HG03558 (cell line): ENCODE results near the gene COL4A1.

Source experiments
- ATAC-seq: cut with Tn5 transposase; IDR thresholded peaks from one replicate; pipeline ENCODE4 v1.9.1; 2021; ENCODE audit warnings: moderate number of reproducible peaks; ENCODE audit not compliant: unreplicated experiment; ENCODE audit errors: extremely low read depth

Gene COL4A1

DNA sequence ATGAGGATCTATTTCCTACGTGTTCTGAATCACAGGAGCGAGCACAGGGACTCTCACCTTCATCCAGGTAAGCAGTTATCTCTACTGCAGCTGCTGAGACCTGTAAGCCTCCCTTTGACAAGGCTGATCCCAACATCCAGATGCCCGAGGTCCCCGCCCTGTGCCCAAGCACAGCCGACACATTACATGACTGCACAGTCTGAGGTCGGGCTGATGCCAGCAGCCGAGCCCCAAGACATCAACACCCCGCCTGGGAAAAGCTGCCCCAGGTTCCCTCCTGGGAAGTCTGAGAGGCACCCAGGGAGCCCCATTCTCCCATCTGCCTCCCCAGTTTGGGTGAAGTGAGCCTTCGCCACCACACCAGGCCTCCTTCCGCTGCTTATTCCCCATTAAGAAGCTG is 95.9 kb downstream of the COL4A1 start:
- no peak for ATAC-seq

DNA sequence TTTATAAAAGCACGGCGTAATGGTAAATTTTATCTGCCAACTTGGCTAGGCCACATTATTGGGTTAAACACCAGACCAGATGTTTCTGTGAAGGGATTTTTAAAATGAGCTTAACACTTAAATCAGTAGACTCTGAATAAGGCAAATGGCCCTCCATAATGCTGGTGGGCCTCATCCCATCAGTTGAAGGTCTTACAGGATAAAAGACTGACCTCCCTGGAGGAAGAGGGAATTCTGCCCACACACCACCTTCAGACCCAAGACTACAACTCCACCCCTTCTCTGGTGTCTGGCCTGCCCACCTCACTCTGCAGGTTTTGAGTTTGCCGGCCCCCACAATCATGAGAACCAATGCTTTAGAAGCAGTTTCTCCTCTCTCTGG is 96.4 kb downstream of the COL4A1 start:
- no peak for ATAC-seq

DNA sequence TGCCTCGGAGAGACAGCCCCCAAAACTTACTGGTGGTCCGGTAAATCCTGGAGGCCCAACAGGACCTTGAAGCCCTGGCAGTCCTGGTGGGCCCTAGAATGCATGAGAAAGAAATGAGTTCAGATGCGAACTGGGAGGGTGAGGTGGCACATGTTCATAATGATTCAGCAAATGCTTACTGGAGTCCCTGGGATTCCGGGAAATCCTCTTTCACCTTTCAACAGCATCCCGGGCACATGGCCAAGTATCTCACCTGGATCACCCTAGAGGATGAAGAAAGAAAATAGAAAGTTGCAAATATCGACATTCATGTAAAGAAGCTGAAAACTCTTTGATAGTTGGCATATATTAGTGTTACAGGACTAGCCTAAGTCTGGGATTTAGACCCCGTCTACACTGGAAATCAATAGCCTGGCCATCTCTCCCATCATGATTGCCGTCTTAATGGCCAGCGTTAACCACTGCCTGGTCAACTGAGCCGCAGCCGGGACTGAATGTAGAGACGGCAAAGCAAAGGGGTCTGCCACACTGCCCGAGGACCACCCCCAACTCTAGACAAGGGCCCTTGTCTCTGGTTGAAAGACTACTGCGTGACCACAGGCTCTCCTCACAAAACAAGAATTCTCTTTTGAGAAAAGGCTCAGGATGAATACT is 96.9 kb downstream of the COL4A1 start:
- no peak for ATAC-seq

DNA sequence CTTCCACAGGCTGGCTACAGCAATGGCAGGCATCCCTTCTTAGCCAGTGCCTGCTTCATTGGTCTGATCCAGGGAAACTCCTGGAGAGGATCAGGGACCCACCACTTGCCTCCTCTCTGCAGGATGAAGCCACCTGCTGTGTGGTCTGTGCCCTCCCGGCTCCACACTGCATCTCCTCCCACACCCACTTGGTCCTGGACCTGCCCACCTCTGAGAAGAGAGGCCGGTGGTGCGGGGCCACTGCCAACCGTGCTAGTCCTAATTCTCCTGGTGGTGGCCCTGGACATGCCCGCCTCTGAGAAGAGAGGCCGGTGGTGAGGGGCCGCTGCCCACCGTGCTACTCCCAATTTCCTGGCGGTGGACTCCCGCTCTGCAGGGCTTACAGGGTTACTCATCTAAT is 98.8 kb downstream of the COL4A1 start:
- ATAC-seq: no peak

DNA sequence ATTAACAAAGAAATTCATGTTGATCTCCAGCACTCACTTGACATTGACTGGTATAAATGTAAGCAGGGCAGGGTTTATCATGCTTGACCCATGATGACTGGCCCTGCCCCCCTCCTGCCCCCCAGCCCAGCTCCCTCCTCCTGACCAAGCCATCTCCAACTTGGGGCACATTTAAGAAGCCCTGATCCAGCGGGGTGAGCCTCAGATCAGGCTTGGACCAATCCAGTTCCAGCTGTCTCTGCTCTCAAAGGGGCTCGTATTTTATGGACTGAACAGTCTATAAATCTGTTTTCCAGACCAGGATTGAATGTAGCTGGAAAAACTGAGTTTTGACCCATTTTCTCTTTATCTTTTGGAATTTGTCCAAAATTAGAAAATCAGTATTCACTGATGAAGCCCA is 100.0 kb downstream of the COL4A1 start:
- ATAC-seq: no peak

DNA sequence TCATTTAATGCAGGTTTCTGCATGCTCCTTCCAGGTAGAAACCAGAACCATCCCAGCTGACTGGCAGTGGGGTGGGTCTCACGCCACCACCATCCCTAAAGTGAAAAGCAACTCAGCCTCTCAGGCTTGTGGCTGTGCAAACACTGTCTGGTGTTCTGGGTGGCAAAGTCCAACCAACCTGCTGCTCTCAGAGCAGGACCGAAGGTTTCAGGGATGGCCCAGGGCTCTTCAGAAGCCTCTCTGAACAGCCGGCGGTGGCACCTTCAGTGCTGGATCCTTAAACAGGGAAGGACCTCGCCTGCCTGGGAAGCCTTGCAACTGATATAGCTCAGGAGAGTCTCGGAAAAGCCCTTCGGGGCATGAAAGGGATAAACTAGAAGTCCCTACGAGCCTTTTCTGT is 100.8 kb downstream of the COL4A1 start:
- no peak for ATAC-seq

DNA sequence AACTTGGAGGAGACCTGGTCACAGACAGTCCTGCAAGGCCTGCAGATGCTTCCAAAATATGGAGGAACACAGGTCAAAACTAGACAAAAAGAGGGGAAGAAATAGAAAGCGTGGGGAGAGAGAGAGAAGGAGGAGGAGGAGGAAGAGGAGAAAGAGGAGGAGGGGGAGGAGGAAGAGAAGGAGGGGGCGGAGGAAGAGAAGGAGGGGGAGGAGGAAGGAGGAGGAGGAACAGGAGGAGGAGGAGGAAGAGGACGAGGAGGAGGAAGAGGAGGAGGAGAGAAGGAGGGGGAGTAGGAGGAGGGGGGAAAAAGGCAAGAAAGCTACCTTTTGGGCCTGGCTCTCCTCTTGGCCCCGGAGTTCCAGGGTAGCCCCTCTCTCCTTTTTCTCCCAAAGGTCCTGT is 105.8 kb downstream of the COL4A1 start:
- no peak for ATAC-seq

DNA sequence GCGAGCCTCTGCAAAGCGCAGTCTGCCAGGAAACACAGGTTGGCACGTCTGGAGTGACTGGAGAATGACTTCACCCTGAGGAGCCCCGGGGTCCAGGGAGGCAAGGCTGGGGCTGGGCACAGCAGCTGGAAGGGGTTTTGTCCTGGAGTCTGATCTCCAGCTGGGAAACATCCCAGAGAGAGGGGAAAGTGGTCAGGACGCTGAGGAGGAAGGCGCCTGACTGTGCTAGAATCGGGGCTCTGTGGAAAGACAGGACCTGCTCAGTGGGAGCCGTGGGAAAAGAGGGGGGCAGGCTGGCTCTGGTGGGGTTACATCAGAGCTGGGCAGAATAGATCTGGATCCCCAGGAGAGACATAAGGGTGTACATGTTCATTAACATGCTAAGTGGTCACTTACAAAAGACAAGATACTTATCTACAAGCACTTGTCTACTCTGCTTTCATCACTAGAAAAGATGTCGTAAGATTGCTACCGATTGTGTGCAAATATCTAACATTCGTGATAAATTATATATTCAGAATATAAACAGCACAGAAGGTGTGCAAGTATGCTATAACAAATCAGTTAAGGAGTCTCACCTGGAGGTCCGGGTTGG is 106.6 kb downstream of the COL4A1 start:
- ATAC-seq: no peak

DNA sequence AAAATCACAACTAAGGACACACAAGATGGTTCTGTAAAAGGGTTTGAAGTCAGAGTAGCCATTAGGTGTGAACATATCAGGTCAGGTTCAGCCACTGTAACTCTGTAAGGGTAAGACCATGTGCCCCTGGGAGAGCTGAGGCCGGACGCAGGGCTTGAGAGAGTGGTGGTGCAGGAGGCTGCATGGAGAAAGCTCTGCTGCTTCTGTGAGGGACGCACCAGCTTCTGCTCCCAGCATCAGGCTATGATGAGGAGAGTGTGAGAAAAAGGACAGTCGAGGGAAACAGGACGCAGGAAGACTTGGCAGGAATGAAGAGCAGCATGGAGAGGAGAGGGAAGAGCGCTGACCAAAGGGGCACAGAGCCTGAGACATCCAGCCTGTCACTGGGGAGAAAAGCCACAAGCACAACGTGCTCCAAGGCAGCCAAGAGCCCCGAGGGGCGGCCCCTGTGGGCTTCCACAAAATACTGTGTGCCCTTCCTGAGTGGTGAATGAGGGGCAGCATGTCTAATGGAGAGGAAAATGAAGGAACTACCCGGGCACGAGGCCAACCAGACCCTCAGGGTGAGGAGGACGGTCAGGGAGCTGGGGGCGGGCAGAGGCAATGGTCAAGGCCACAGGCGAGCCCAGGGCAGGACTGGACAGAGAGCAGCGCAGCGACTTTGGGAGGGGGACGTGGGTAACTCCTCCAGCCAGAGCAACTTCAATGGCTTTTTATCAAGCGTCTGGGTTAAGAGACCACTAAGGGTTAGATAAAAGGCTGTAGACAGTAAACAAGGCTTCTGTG is 107.7 kb downstream of the COL4A1 start:
- no peak for ATAC-seq

DNA sequence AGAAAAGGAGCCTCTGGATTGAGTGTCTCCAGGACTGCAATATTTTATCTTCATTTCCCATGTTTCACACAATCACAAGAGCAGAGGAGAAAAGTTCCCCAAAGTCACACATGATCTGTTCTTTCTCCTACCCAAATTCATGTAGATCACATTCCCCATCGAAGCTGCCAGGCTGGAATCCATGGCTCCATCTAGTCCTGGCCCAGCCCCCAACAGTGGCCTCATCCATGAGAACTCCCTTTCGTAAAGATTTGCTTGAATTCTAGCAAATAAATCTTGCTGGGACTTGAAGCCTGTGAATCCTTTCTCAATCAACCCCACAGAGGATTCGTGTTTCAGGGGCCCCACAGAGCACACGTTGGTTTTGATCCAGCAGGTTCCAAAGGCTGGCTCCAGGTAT is 109.5 kb downstream of the COL4A1 start:
- no peak for ATAC-seq

DNA sequence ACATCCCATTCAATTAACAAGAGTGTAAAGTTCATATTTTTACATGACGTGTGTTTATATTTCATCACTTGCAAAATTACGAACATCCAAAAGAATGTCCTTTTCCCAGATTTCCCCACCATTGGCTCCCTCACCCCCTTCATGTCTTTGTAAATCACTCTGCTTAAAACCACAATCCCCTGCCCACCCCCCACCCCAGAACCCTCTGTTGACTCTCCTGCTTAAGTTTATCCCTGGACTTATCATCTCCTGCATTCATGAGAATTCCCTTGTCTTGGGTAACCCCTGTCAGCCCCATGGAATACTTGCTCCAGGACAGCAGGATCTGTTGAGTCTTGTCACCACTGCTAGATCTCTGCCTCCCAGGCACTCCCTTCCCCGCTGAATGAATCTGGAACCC is 109.9 kb downstream of the COL4A1 start:
- ATAC-seq: no peak

DNA sequence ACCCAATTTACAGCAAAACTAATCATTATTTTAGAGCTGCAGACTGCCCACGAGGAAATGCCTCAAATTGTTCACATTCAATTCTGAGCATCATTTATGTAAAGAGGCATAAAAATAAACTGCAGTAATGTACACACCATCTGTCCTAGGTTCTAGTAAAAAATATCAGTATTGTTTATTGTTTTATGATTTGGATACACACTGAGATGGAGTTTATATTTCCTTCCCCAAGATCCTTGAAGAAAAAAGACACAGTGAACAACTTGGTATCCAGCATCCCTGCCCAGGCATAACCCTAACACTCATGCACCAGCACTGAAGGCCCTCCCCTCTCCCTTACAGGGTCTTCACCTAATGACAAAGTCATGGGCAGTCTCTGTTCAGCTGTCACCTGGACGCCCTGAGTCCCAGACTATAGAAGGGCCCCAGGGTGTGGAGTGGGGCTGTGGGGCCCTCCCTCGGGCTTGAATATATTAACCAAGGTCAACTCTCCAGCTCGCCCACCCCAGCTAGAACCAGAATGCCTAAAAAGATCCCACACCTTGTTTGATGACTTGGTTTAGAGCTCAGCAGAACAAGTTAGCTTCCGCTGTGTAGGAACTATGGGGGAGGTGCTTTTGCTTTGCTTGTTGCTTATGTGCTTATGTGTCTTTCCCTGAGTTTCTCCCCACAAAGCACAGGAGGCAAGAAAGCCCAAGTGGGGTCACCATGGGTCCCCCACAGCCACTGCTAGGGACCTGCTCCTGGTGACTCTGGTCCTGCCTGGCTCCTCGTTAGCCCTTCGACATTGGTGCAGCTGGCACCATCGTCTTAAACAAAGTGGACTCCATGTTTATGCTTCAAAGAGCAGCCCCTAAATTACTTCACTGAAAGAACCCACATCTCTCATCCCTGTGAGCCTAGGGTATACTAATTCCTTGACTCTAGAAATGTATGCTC is 111.1 kb downstream of the COL4A1 start:
- ATAC-seq: no peak

DNA sequence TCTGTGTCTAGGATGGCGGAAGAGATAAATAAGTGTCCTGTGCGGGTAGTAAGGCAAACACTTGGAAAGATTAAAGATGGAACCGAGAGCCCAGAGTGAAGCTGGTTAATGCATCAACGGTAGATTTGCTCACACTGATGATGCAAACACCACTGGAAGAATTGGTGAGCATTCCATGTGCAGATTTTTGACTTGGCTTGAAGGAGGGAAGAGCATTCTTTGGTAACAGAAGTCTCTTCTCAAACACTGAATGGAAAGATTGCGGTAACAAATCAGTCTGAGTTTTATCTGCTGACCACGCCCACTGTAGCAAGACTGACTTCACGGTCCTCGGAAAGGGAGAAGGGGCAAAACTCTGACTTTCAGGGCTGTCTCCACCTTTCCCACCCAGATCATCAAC is 112.5 kb downstream of the COL4A1 start:
- ATAC-seq: no peak

DNA sequence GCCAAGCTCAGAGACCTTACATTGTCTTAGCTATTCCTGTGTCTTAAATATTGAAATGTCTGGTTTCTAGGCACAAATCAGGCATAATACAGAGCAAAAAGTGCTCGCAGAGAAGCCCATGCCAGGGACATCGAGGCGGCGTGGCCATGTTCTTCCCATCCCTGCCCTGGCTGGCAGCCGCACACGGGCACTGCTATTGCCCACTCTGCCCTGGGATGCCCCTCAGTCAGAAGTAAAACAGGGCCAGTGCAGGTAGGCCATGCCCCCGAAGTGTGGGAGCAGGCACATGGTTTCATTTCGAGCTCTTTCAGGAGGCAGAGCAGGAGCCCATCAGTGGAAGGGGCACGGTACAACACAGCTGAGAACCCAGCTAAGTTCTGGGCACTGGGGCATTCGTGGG is 113.5 kb downstream of the COL4A1 start:
- no peak for ATAC-seq

DNA sequence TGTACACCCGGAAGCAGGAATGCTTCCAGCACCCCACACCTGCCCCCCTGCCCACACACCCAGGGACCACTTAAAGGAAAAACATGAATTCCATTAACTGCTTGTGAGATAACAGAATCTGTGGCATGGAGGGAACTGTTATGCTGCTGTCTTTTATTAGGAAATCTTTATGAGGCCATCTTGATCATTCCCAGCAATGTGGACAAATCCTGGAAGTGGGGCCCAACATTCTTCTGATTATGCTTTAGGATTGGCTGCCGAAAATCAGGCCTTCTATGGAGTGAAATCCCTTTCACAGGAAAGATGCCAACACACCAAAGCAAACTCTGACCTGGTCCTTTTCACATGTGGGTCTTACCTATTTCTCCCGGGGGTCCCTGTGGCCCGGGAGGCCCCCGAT is 114.5 kb downstream of the COL4A1 start:
- no peak for ATAC-seq

DNA sequence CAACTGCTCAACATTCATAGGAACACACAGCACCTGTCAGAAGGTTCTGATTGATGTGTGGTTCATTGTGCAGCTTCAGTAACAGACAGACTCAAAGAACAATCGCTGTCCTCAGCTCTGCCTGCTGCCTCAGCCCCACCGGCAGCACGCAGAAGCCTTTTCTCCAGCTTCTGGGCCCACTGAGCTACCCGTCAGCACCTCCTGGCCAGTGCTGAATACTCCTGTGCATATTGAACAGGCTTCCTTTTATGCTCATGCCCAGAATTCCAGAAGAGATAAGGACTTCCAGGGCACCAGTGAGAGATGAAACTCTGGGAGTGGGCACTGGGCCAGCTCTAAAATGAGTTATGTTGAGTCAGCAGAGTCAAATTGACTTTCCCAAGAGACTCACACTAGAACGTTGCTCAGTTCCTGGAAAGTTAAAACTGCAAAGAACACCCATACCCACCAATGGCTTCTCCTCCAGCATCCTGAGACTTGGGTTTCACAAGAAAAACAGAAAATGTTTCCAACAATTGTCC is 119.3 kb downstream of the COL4A1 start:
- ATAC-seq: no peak

DNA sequence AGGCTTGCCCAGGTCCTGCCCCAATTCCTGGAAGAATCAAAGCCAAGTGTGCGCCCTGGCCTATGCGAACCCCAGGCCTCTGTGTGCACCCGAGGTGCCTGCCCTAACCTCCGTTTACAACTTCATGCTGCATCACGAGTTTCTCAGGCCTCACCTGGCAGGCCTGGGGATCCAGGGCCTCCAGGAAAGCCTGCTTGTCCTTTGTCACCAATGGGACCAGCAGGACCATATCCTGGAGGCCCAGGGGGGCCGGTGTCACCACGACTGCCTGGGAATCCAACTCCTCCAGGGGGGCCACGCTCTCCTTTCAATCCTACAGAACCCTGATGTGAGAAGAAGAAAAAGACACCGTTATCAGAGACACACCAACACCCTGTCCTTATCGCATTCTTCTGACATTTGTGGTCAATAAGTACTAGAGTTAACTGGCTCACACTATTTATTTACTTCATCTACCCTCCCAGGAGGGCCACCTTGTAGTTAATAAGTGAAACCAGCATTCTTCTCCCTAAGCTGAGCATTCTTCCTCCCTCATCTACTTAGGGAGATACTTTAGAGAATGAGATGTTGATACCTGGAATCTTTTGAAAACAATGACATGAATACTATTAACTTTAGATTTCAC is 120.6 kb downstream of the COL4A1 start:
- no peak for ATAC-seq

DNA sequence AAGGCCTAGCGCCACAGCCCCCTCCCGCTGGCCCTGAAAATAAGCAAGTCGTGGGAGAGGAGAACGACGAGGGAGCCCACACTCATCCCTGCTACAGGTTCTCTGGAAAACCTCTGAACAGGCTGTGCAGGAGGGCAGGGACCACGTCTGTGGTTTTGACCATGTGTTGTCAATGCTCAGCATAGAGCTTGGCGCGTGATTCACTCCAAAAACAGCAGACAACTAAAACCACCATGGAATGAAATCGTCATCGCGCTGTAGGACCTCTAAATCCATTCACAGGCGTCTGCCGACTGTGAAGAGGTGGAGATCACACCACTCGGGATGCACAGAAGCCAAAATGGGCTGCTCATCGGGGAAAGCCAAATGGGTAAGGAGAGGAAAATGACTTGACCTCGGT is 121.3 kb downstream of the COL4A1 start:
- ATAC-seq: no peak

DNA sequence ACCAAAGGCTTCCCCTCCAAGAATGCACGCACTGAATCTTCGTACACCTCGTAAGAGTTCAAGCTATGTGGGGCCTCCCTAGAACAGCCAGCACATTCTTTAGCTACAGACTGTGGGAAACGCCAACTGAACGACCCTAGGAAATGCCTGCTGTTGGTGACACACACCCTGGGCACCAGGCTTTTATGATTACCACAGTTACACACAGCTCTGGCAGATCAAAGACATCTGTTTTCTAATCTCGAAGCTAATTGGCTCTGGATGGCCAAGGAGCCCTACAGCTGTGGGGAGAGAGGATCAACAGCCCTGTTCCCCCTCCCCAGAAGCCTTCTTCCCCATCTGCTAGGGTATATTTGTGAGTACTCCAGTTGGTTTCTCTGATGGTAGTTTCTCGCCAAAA is 123.0 kb downstream of the COL4A1 start:
- ATAC-seq: no peak

DNA sequence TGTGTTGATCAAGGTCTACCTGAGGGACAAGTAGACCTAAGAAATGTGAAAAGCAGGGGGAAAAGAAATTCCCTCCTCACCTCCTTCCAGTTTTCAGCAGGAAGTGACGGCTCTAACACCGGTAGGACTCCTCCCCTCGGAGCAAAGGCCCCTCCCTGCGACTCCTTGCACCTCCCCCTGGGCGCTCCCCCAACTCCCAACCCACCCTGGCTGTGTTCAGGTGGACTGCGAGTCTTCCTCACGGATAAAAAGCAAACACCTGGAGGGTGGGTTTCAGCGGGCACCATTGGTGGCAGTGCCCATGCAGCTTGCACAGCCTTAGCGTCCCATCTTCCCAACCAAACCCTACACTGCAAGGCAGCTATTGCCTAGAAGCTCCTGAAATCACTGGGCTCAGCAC is 124.5 kb downstream of the COL4A1 start:
- no peak for ATAC-seq
